Retinal pigment epithelial cell (primary cell): Measurements from ENCODE around the gene DBX1.

ENCODE experiments used
- DNase-seq: peaks from one replicate; pipeline ENCODE4 v3.0.0-alpha.2; 2010; ENCODE audit warnings: low read depth
- H3K4me3 ChIP-seq: 2 replicates; pipeline ENCODE4 v1.5.1; 2011; ENCODE audit warnings: mild to moderate bottlenecking, low read length, control low read depth, moderate library complexity
- TF ChIP-seq, protein P1 (sequence below): conservative IDR thresholded peaks from 2 replicates; pipeline ENCODE4 v1.5.1; 2011; ENCODE audit warnings: low read depth, low read length, control low read depth, inconsistent platforms

DBX1 gene

DNA sequence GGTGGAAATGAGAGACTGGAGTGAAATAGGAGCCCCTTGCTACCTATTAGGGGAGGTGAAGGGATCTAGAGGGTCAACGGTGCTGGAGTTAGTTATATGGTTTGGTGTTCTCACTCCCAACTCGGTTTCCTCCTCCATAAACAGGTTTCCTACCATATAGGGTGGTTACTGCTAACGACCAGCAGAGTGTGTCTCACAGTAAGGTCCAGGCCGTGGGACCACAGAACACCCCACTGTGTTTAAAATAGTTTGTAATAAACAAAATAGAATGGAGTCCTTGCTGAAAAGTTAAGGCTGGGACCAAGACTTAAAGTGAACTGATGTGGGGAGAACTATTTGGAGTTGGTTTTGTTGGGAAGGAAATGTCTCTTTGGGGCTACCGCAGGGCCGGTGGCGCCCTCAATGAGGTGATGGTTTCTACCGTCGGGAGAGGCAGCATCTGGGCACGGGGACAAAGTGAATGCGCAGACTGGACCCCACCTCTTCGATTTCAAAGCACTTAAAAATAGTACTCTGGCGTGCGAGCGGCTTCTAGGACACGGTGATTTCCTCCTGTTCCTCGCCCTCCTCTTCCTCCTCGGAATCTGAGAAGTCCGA lies 4.5 kb downstream of the DBX1 start:
- no peak overlapping the region for H3K4me3 ChIP-seq
- TF ChIP-seq, protein P1, sequence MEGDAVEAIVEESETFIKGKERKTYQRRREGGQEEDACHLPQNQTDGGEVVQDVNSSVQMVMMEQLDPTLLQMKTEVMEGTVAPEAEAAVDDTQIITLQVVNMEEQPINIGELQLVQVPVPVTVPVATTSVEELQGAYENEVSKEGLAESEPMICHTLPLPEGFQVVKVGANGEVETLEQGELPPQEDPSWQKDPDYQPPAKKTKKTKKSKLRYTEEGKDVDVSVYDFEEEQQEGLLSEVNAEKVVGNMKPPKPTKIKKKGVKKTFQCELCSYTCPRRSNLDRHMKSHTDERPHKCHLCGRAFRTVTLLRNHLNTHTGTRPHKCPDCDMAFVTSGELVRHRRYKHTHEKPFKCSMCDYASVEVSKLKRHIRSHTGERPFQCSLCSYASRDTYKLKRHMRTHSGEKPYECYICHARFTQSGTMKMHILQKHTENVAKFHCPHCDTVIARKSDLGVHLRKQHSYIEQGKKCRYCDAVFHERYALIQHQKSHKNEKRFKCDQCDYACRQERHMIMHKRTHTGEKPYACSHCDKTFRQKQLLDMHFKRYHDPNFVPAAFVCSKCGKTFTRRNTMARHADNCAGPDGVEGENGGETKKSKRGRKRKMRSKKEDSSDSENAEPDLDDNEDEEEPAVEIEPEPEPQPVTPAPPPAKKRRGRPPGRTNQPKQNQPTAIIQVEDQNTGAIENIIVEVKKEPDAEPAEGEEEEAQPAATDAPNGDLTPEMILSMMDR: no peak
- DNase-seq: no peak

DNA sequence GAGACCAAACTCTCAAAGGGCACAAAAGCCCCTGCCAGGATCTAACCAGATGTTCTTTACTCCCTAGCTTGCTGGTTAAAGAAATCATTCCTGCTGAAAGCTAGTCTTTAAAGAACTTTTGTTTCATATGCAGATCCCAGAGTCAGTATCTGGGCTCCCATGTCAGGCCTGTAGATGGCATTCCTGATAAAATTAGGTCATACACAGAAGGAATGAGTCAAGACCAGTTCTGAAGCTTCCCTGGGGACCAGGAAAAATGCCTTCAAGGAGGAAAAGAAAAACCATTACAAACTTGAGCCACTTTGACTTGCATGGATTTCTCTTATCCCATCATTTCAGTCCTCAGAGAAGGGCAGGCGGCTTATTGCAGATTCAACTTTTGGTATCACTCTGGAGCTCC lies 5.9 kb downstream of the DBX1 start:
- no peak for DNase-seq
- H3K4me3 ChIP-seq: no peak overlapping the region
- TF ChIP-seq, protein P1: no peak

DNA sequence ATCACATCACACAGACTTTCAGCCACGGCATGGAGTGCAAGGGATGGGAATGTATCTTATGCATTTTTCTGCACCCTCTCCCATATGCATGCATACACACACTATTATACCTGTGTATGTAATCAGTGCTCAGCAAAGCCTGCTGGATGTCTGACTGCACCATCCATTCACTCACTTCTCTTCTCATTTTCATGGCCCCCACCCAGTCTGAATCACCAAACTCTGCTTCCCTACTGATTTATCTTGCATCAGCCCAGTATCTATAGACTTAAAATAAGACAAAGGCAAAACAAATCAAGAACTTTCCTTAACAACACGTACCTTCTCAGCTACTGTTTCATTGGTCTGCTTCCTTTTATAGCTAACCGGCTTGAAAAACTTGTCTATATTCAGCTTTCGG lies 21.6 kb downstream of the DBX1 start:
- TF ChIP-seq, protein P1: no peak
- H3K4me3 ChIP-seq: no peak overlapping the region
- no peak for DNase-seq

DNA sequence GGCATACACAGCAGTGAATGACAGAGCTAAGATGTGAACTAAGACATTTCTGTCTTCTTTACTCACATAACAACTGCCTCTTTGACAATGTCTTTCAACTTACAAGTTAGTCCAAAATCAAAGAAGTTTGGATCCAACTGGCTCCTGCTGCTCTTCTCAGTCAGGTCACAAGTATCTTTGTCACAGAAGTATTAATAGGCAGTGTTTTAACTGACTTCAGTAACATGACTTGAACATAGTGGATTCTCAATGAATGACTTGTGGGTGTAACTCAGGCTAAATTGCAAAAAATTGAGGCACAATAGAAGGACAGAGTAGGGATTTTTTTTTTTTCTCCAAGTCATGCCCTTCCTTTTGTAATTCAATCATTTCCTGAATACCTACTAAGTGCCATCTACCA lies 22.6 kb downstream of the DBX1 start:
- no peak overlapping the region for H3K4me3 ChIP-seq
- TF ChIP-seq, protein P1: no peak
- DNase-seq: no peak

DNA sequence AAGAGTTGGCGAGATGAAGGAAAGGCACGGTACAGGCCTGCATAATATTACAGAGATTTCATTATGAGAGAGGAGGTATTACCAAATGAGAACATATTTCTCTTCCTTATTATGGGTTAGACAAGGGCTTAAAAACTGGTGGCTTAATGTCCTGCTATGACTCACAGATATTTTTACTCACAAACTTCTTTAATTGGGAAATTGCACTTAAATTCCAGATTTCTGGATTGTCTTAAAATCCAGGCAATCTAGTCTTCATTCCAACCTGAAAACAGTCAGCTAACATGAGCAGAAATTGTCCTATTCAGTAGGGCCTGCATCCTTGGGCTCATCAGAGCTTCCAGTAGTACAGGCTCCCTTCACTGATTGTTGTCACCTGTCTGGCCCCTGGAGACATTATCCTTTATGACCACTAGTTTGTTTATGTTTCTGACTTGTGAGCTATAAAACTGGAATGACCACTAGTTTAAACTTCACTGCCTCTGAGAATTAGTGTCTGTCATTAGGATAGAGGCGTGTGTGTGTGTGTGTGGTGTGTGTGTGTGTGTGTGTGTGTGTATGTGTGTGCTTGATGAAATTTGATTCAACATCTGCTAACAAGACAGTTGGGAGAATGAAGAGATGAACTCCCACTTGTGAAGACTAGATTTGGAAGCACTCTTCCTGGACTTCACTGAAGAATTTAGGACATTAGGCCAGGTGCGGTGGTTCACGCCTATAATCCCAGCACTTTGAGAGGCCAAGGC lies 25.1 kb downstream of the DBX1 start:
- TF ChIP-seq, protein P1: no peak
- no peak overlapping the region for H3K4me3 ChIP-seq
- DNase-seq: no peak

DNA sequence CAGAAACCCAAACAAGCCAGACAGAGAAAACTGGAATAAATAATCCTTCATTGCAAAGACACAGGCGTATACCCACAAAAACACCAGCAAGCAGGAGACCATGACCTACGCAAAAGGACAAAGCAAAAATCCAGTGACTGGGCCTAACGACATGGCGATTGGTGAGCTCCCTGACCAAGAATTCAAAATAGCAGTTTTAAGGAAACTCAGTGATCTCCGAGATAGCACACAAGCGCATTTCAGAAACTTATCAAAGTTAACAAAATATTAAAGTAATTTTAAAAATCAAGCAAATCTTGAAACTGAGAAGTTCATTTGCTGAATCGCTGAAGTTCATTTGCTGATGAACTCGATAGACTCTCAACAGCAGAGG lies 27.6 kb downstream of the DBX1 start:
- TF ChIP-seq, protein P1: no peak
- DNase-seq: no peak
- no peak overlapping the region for H3K4me3 ChIP-seq
